Measurements from ENCODE around the gene VGLL3. TPM values are rescaled to one million over a fixed set of nuclear protein-coding genes. Genes with fewer than 3 reads are reported as not detected.
A peak's percentile ranks its signal among the peaks of the same experiment; 100 is the strongest.

The VGLL3 gene
- total RNA-seq, 1 donor: 38.8 TPM

- TF ChIP-seq CTCF (IDR thresholded peaks at IDR 0.05; ENCODE audit: insufficient read depth, low read length): no peak
- no peak overlapping the region for H3K4me3 ChIP-seq (ENCODE audit: low read depth, low read length)
- peak; percentile 62 for DNase-seq (ENCODE audit: low read depth)
Measured at GRCh38 chr3:86954747-86955146, 36.2 kb downstream of the VGLL3 start.

- no peak for DNase-seq (ENCODE audit: low read depth)
- TF ChIP-seq CTCF (IDR thresholded peaks at IDR 0.05; ENCODE audit: insufficient read depth, low read length): no peak
- no peak overlapping the region for H3K4me3 ChIP-seq (ENCODE audit: low read depth, low read length)
Measured at GRCh38 chr3:86954226-86954625, 36.7 kb downstream of the VGLL3 start.

- DNase-seq (ENCODE audit: low read depth): peak; percentile 55
- no peak for TF ChIP-seq CTCF (IDR thresholded peaks at IDR 0.05; ENCODE audit: insufficient read depth, low read length)
- no peak overlapping the region for H3K4me3 ChIP-seq (ENCODE audit: low read depth, low read length)
Measured at GRCh38 chr3:86951322-86951721, 39.6 kb downstream of the VGLL3 start.

GRCh38 chr3:86950717-86951116 is 40.2 kb downstream of the VGLL3 start:
- no peak for TF ChIP-seq CTCF (IDR thresholded peaks at IDR 0.05; ENCODE audit: insufficient read depth, low read length)
- H3K4me3 ChIP-seq (ENCODE audit: low read depth, low read length): no peak overlapping the region
- no peak for DNase-seq (ENCODE audit: low read depth)

GRCh38 chr3:86949850-86950249 is 41.1 kb downstream of the VGLL3 start:
- DNase-seq (ENCODE audit: low read depth): no peak

GRCh38 chr3:86948822-86949221 is 42.1 kb downstream of the VGLL3 start:
- H3K4me3 ChIP-seq (ENCODE audit: low read depth, low read length): no peak overlapping the region
- DNase-seq (ENCODE audit: low read depth): peak; percentile 81
- no peak for TF ChIP-seq CTCF (IDR thresholded peaks at IDR 0.05; ENCODE audit: insufficient read depth, low read length)

More at GRCh38 chr3:86949850-86950249, 41.1 kb downstream of the VGLL3 start:
- no peak for TF ChIP-seq CTCF (IDR thresholded peaks at IDR 0.05; ENCODE audit: insufficient read depth, low read length)
- H3K4me3 ChIP-seq (ENCODE audit: low read depth, low read length): no peak overlapping the region

GRCh38 chr3:86942206-86942605 is 48.7 kb downstream of the VGLL3 start:
- no peak overlapping the region for H3K4me3 ChIP-seq (ENCODE audit: low read depth, low read length)
- no peak for TF ChIP-seq CTCF (IDR thresholded peaks at IDR 0.05; ENCODE audit: insufficient read depth, low read length)
- no peak for DNase-seq (ENCODE audit: low read depth)

Measured in fibroblast of the aortic adventitia (primary cell).